OCI-LY7 (cell line): ENCODE measurements around the gene CCL27.

Experiments
- EZH2phosphoT487 ChIP-seq: fragments of 200-600 bp; sonication (generic); IDR thresholded peaks from 2 replicates; pipeline ENCODE4 v1.6.1; 2018; ENCODE audit warnings: low read depth, borderline replicate concordance, mild to moderate bottlenecking, mixed run types, antibody characterized with exemption, low read length, moderate library complexity, mixed read lengths
- TF ChIP-seq, protein P1 (sequence below): fragments of 200-600 bp; sonication (generic); conservative IDR thresholded peaks from 2 replicates; pipeline ENCODE4 v1.5.1; 2014; ENCODE audit warnings: mild to moderate bottlenecking, antibody characterized with exemption, low read length, moderate library complexity, mixed read lengths

DNA sequence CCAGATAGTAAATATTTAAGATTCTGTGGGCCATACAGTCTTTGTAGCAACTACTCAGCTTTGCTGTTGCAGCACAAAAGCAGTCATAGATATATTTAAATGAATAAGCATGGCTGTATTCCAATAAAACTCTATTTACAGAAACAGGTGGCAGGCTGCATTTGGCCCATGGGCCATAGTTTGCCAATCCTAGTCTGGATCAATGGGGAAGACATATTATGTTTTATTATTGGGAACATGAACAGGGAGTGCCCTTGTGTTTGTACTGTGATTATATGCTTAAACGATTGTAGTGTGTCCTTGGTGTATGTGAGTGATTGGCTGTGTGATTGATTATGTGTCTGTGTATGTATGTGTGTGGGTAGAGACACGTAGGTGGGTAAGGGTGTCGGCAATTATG, 12.0 kb upstream of the CCL27 start:
- TF ChIP-seq, protein P1, sequence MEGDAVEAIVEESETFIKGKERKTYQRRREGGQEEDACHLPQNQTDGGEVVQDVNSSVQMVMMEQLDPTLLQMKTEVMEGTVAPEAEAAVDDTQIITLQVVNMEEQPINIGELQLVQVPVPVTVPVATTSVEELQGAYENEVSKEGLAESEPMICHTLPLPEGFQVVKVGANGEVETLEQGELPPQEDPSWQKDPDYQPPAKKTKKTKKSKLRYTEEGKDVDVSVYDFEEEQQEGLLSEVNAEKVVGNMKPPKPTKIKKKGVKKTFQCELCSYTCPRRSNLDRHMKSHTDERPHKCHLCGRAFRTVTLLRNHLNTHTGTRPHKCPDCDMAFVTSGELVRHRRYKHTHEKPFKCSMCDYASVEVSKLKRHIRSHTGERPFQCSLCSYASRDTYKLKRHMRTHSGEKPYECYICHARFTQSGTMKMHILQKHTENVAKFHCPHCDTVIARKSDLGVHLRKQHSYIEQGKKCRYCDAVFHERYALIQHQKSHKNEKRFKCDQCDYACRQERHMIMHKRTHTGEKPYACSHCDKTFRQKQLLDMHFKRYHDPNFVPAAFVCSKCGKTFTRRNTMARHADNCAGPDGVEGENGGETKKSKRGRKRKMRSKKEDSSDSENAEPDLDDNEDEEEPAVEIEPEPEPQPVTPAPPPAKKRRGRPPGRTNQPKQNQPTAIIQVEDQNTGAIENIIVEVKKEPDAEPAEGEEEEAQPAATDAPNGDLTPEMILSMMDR = no peak
- TF ChIP-seq EZH2phosphoT487 = no peak
